ENCODE data around the gene UGT3A2.
"Not testable (repeated sequence)": the region's sequence is repeated elsewhere in the genome, so short reads cannot be mapped to it uniquely, and the experiment has no call there.

The UGT3A2 gene

GRCh38 chr5:36052538-36052937 lies 14.1 kb downstream of the UGT3A2 start:
- no peak for DNase-seq (ENCODE audit: low read depth, low spot score)

- no peak for DNase-seq (ENCODE audit: low read depth, low spot score)
These were observed 16.7 kb downstream of the UGT3A2 start for GRCh38 chr5:36049949-36050348.

- no peak for DNase-seq (ENCODE audit: low read depth, low spot score)
These were observed 19.1 kb downstream of the UGT3A2 start for GRCh38 chr5:36047384-36048160.

GRCh38 chr5:36045895-36046294 lies 20.8 kb downstream of the UGT3A2 start:
- DNase-seq (ENCODE audit: low read depth, low spot score), result no peak

GRCh38 chr5:36041537-36041845 lies 25.2 kb downstream of the UGT3A2 start:
- no peak for DNase-seq (ENCODE audit: low read depth, low spot score)

- no peak for DNase-seq (ENCODE audit: low read depth, low spot score)
These were observed 25.8 kb downstream of the UGT3A2 start for GRCh38 chr5:36040651-36041536.

GRCh38 chr5:36035696-36036095 lies 31.0 kb downstream of the UGT3A2 start:
- DNase-seq (ENCODE audit: low read depth, low spot score), result no peak

- not testable (repeated sequence) for DNase-seq (ENCODE audit: low read depth, low spot score)
These were observed 32.0 kb downstream of the UGT3A2 start for GRCh38 chr5:36034536-36035134.

GRCh38 chr5:36033486-36033885 lies 33.2 kb downstream of the UGT3A2 start:
- DNase-seq (ENCODE audit: low read depth, low spot score), result no peak

- no peak for DNase-seq (ENCODE audit: low read depth, low spot score)
These were observed 33.6 kb downstream of the UGT3A2 start for GRCh38 chr5:36033047-36033446.

GRCh38 chr5:36031223-36031622 lies 35.5 kb downstream of the UGT3A2 start:
- DNase-seq (ENCODE audit: low read depth, low spot score), result no peak

- no peak for DNase-seq (ENCODE audit: low read depth, low spot score)
These were observed 36.8 kb downstream of the UGT3A2 start for GRCh38 chr5:36029914-36030313.

- no peak for DNase-seq (ENCODE audit: low read depth, low spot score)
These were observed 37.7 kb downstream of the UGT3A2 start for GRCh38 chr5:36028816-36029465.

GRCh38 chr5:36027711-36028110 lies 39.0 kb downstream of the UGT3A2 start:
- no peak for DNase-seq (ENCODE audit: low read depth, low spot score)

GRCh38 chr5:36026706-36027465 lies 39.8 kb downstream of the UGT3A2 start:
- DNase-seq (ENCODE audit: low read depth, low spot score), result no peak

GRCh38 chr5:36022246-36022645 lies 44.4 kb downstream of the UGT3A2 start:
- not testable (repeated sequence) for DNase-seq (ENCODE audit: low read depth, low spot score)

- not testable (repeated sequence) for DNase-seq (ENCODE audit: low read depth, low spot score)
These were observed 47.1 kb downstream of the UGT3A2 start for GRCh38 chr5:36019584-36019983.

- DNase-seq (ENCODE audit: low read depth, low spot score), result no peak
These were observed 49.1 kb downstream of the UGT3A2 start for GRCh38 chr5:36017622-36018021.

GRCh38 chr5:36017004-36017403 lies 49.7 kb downstream of the UGT3A2 start:
- DNase-seq (ENCODE audit: low read depth, low spot score), result no peak

GRCh38 chr5:36013182-36013581 lies 53.5 kb downstream of the UGT3A2 start:
- DNase-seq (ENCODE audit: low read depth, low spot score), result no peak

GRCh38 chr5:36009698-36010097 lies 57.0 kb downstream of the UGT3A2 start:
- DNase-seq (ENCODE audit: low read depth, low spot score), result no peak
